Keratinocyte (primary cell): ENCODE measurements around the gene STEAP3. TPM values are rescaled to one million over a fixed set of nuclear protein-coding genes. Genes with fewer than 3 reads are reported as not detected.

Experiments
- DNase-seq: peaks from one replicate; pipeline ENCODE4 v3.0.0-alpha.2; 2011; ENCODE audit warnings: low read depth, missing footprints, low spot score
- FAIRE-seq: peaks from 2 replicates; lab custom pipeline; 2011; peaks lifted over from hg19 to GRCh38; lab: Jason Lieb, UNC
- H2AFZ ChIP-seq: 2 replicates; pipeline ENCODE4 v1.6.0; 2012; ENCODE audit warnings: low read length, control low read depth, inconsistent platforms; ENCODE audit not compliant: control insufficient read depth
- H3K27ac ChIP-seq: 2 replicates; pipeline ENCODE4 v1.5.1; 2011; ENCODE audit warnings: low read length; ENCODE audit not compliant: control insufficient read depth, insufficient read depth
- H3K27me3 ChIP-seq: 3 replicates; pipeline ENCODE4 v1.6.0; 2011; ENCODE audit warnings: low read length; ENCODE audit not compliant: control insufficient read depth, insufficient read depth; ENCODE audit errors: extremely low read depth
- H3K36me3 ChIP-seq, 2 experiments: 2 replicates in 1 of 2; 3 replicates in 1 of 2; pipeline ENCODE4 v1.5.1; 2011; ENCODE audit warnings: low read length in 2 of 2, mild to moderate bottlenecking in 1 of 2; ENCODE audit not compliant: control insufficient read depth in 2 of 2, insufficient read depth in 2 of 2; ENCODE audit errors: extremely low read depth in 1 of 2
- H3K4me1 ChIP-seq: 3 replicates; pipeline ENCODE4 v1.5.1; 2011; ENCODE audit warnings: low read length; ENCODE audit not compliant: control insufficient read depth, insufficient read depth; ENCODE audit errors: extremely low read depth
- H3K4me2 ChIP-seq: 3 replicates; pipeline ENCODE4 v1.6.0; 2011; ENCODE audit warnings: low read depth, low read length; ENCODE audit not compliant: control insufficient read depth, insufficient read depth; ENCODE audit errors: extremely low read depth
- H3K4me3 ChIP-seq, 3 experiments: fragments of 200-600 bp in 1 of 3; sonication (generic) in 1 of 3; 2 replicates in 2 of 3; 3 replicates in 1 of 3; pipeline ENCODE4 v1.5.1; 2011 to 2016; ENCODE audit warnings: low read length in 3 of 3, mild to moderate bottlenecking in 3 of 3, control low read depth in 2 of 3, inconsistent platforms in 1 of 3, low read depth in 1 of 3, mixed read lengths in 1 of 3, mixed run types in 1 of 3, moderate library complexity in 1 of 3; ENCODE audit not compliant: control insufficient read depth in 2 of 3, insufficient read depth in 2 of 3; ENCODE audit errors: extremely low read depth in 1 of 3
- H3K79me2 ChIP-seq: 2 replicates; pipeline ENCODE4 v1.6.0; 2012; ENCODE audit warnings: low read length; ENCODE audit not compliant: control insufficient read depth, insufficient read depth
- H3K9ac ChIP-seq: 3 replicates; pipeline ENCODE4 v1.6.0; 2011; ENCODE audit warnings: low read length; ENCODE audit not compliant: control insufficient read depth, insufficient read depth; ENCODE audit errors: extremely low read depth
- H3K9me1 ChIP-seq: 3 replicates; pipeline ENCODE4 v1.6.0; 2011; ENCODE audit warnings: low read length; ENCODE audit not compliant: control insufficient read depth, insufficient read depth; ENCODE audit errors: extremely low read depth
- H3K9me3 ChIP-seq: 2 replicates; pipeline ENCODE4 v1.5.1; 2012; ENCODE audit warnings: low read depth, low read length; ENCODE audit not compliant: control insufficient read depth
- H4K20me1 ChIP-seq: 3 replicates; pipeline ENCODE4 v1.6.0; 2011; ENCODE audit warnings: low read length; ENCODE audit not compliant: control insufficient read depth, insufficient read depth; ENCODE audit errors: extremely low read depth
- CTCF ChIP-seq, 3 experiments: IDR thresholded peaks in 1 of 3; conservative IDR thresholded peaks in 1 of 3; optimal IDR thresholded peaks in 1 of 3; 2 replicates in 2 of 3; 3 replicates in 1 of 3; pipeline versions ENCODE3 to v1.5.1; 2011; ENCODE audit warnings: low read length in 3 of 3, mild to moderate bottlenecking in 3 of 3, moderate library complexity in 2 of 3, control low read depth in 1 of 3, inconsistent platforms in 1 of 3; ENCODE audit not compliant: insufficient read depth in 2 of 3; ENCODE audit errors: extremely low read depth in 1 of 3
- EZH2 ChIP-seq: IDR thresholded peaks from one replicate; pipeline ENCODE4 v1.6.1; 2012; ENCODE audit warnings: inconsistent platforms, mild to moderate bottlenecking, low read length, moderate library complexity
- dilution Hi-C: fragments of 300-500 bp; cut with MboI; formaldehyde crosslinking; loops from one replicate; pipeline ENCODE4 v1.7.0; 2020; ENCODE audit warnings: low sequenced_read_pairs; ENCODE audit not compliant: extremely low pct_ligation_motif_present
- polyA plus RNA-seq, 5 experiments: library from polyadenylated mRNA; depleted of rRNA in 3 of 5; stranded (reverse) in 3 of 5; stranded (forward) in 1 of 5; unstranded in 1 of 5; fragments of >200 nt; gene quantifications; 1 replicate in 1 of 5; 2 replicates in 3 of 5; 3 replicates in 1 of 5; pipeline versions ENCODE4 v1.2.1 to v1.2.3, GENCODE V29; 2011 to 2012; ENCODE audit warnings: missing spikeins in 2 of 5, low read depth in 1 of 5, low replicate concordance in 1 of 5

The STEAP3 gene
- polyA plus RNA-seq, 1 donor (not counting 4 experiments of a cell fraction or from before 2014, with no cell fraction given) = 19.9 TPM

- Histone ChIP-seq H3K9me3 (no peaks in the 10 kb centered on the region), H3K79me2 (no peaks in the 10 kb centered on the region), H3K36me3 (no peaks in the 10 kb centered on the region), H3K4me2 (no peak overlapping the region), H3K4me1 (peaks cover 5% of the 10 kb centered on the region), H3K27ac (no peak overlapping the region), H3K4me3 (no peak overlapping the region), H3K27me3 (peaks cover 14% of the 10 kb centered on the region), H4K20me1 (no peaks in the 10 kb centered on the region), H3K9me1 (no peaks in the 10 kb centered on the region), H2AFZ (no peak overlapping the region), H3K9ac (no peak overlapping the region)
- no peak for FAIRE-seq
- DNase-seq = no peak
- dilution Hi-C loops = no loop called here
- no peak for TF ChIP-seq CTCF (optimal IDR thresholded peaks at IDR 0.05 in 1 of 3, IDR thresholded peaks at IDR 0.05 in 1 of 3, conservative IDR thresholded peaks at IDR 0.05 in 1 of 3; ENCODE audit: extremely low read depth in 1 of 3, insufficient read depth in 2 of 3, low read length in 3 of 3)
- TF ChIP-seq EZH2 = no peak
These were observed 81.2 kb downstream of the STEAP3 start for GRCh38 chr2:119304847-119305246.

GRCh38 chr2:119305497-119306195 lies 82.0 kb downstream of the STEAP3 start:
- H2AFZ ChIP-seq = peak overlapping the region; percentile 86
- H3K9ac ChIP-seq = peak overlapping the region; percentile 30
- no peak for TF ChIP-seq CTCF (optimal IDR thresholded peaks at IDR 0.05 in 1 of 3, IDR thresholded peaks at IDR 0.05 in 1 of 3, conservative IDR thresholded peaks at IDR 0.05 in 1 of 3; ENCODE audit: extremely low read depth in 1 of 3, insufficient read depth in 2 of 3, low read length in 3 of 3)
- TF ChIP-seq EZH2 = no peak
- peak; percentile 29 for FAIRE-seq
- H3K27me3 ChIP-seq = peaks cover 14% of the 10 kb centered on the region
- H3K36me3 ChIP-seq = no peaks in the 10 kb centered on the region
- DNase-seq = no peak
- H3K4me2 ChIP-seq = peak overlapping the region; percentile 86
- H3K79me2 ChIP-seq = no peaks in the 10 kb centered on the region
- H3K9me1 ChIP-seq = no peaks in the 10 kb centered on the region
- dilution Hi-C loops = no loop called here
- no peaks in the 10 kb centered on the region for H3K9me3 ChIP-seq
- peak overlapping the region in 2 of 3 experiments; percentile 43 to 62 for H3K4me3 ChIP-seq
- H3K4me1 ChIP-seq = peaks cover 5% of the 10 kb centered on the region
- H3K27ac ChIP-seq = no peak overlapping the region
- H4K20me1 ChIP-seq = no peaks in the 10 kb centered on the region
